NCI-H128 (cell line): ENCODE data around the gene DNALI1.
A peak's percentile ranks its signal among the peaks of the same experiment; 100 is the strongest.
"Not testable (repeated sequence)": the region's sequence is repeated elsewhere in the genome, so short reads cannot be mapped to it uniquely, and the experiment has no call there.

Source experiments
- DNase-seq: peaks from one replicate; lab custom pipeline; 2025; ENCODE audit not compliant: unreplicated experiment; lab: John Stamatoyannopoulos, UW

Gene DNALI1

GRCh38 chr1:37553927-37554808, 2.6 kb upstream of the DNALI1 start, which contains the start of gene SNIP1:
Gene SNIP1 (minus strand): TSS chr1:37554293. CDS start chr1:37554229, 64 bp downstream.
- peak; percentile 78 for DNase-seq

- DNase-seq, result no peak
Measured at GRCh38 chr1:37557402-37557801, 662 bp downstream of the DNALI1 start.

- no peak for DNase-seq
Measured at GRCh38 chr1:37558411-37558810, 1.7 kb downstream of the DNALI1 start.

GRCh38 chr1:37559080-37559479, 2.3 kb downstream of the DNALI1 start:
- DNase-seq, result no peak

GRCh38 chr1:37559957-37560379, 3.2 kb downstream of the DNALI1 start:
- not testable (repeated sequence) for DNase-seq

GRCh38 chr1:37560401-37561132, 3.8 kb downstream of the DNALI1 start:
- no peak for DNase-seq

GRCh38 chr1:37561133-37562132, 4.7 kb downstream of the DNALI1 start:
- DNase-seq, result no peak

- DNase-seq, result no peak
Measured at GRCh38 chr1:37562984-37563383, 6.2 kb downstream of the DNALI1 start.

GRCh38 chr1:37564892-37565291, 8.2 kb downstream of the DNALI1 start:
- no peak for DNase-seq

- no peak for DNase-seq
Measured at GRCh38 chr1:37567023-37567422, 10.3 kb downstream of the DNALI1 start.

- DNase-seq, result no peak
Measured at GRCh38 chr1:37570528-37571334, 14.0 kb downstream of the DNALI1 start.

GRCh38 chr1:37574834-37575480, 18.2 kb downstream of the DNALI1 start:
- DNase-seq, result no peak

GRCh38 chr1:37575692-37576091, 19.0 kb downstream of the DNALI1 start:
- no peak for DNase-seq

GRCh38 chr1:37584544-37584943, 27.8 kb downstream of the DNALI1 start:
- not testable (repeated sequence) for DNase-seq

- DNase-seq, result no peak
Measured at GRCh38 chr1:37588939-37589338, 32.2 kb downstream of the DNALI1 start.

- DNase-seq, result no peak
Measured at GRCh38 chr1:37593726-37594125, 37.0 kb downstream of the DNALI1 start.

GRCh38 chr1:37595440-37596181, 38.9 kb downstream of the DNALI1 start, which contains the start of gene GNL2:
Gene GNL2 (minus strand): TSS chr1:37595937. CDS start chr1:37595822, 115 bp downstream.
- peak; percentile 91 for DNase-seq

GRCh38 chr1:37596182-37596667, 39.5 kb downstream of the DNALI1 start:
- DNase-seq, result no peak
